ENCODE data around the gene MED14.

- TF ChIP-seq CTCF (IDR thresholded peaks at IDR 0.05) = no peak
- no peak for TF ChIP-seq POLR2A (IDR thresholded peaks at IDR 0.05)
Observed at GRCh38 chrX:40757058-40757457, 21.7 kb upstream of the MED14 start.
